ENCODE data around the gene POLR2E. TPM values are rescaled to one million over a fixed set of nuclear protein-coding genes. Genes with fewer than 3 reads are reported as not detected.

POLR2E gene
- total and polyA plus RNA-seq, 9 of the 15 experiments (the other 6 are each of a cell fraction or from before 2014, with no cell fraction given): 3.4 to 413 (median 244) TPM

- no peak for DNase-seq (ENCODE audit: extremely low read depth in 1 of 4, low spot score in 3 of 4)
- BruUV-seq (replicated peaks): no TSS peak
- H3K27ac ChIP-seq (ENCODE audit: extremely low read depth, low read depth, low read length): peak overlapping the region; percentile 62; the same call in 1 of the 3 replicates
- no peaks in the 10 kb centered on the region for H3K27me3 ChIP-seq (ENCODE audit: control insufficient read depth in 2 of 2, insufficient read depth in 2 of 2, low read length in 2 of 2)
- CTCF ChIA-PET (ENCODE audit: low intra/inter-chr PET ratio): interaction anchor here (0.7 to 3.8 kb wide), 4 partner anchors 80 to 126 kb away, joined by 3 to 21 read pairs (median 14); partner anchors contain the start of gene ATP5F1D
- in situ Hi-C loops (cut with MboI): no loop called here
- no peak for FAIRE-seq
- peaks cover 3% of the 10 kb centered on the region; the same call in 1 of the 3 replicates for H3K79me2 ChIP-seq (ENCODE audit: control insufficient read depth, insufficient read depth, low read length)
- H4K20me1 ChIP-seq (replicated peaks; ENCODE audit: control insufficient read depth, insufficient read depth, low read length): no peaks in the 10 kb centered on the region
- H3K36me3 ChIP-seq (ENCODE audit: control insufficient read depth, insufficient read depth, low read length): peaks cover 74% of the 10 kb centered on the region; the same call in 2 of the 3 replicates
- no peaks in the 10 kb centered on the region for H3K9me3 ChIP-seq (replicated peaks; ENCODE audit: control insufficient read depth, insufficient read depth, low read depth, low read length)
- H3K4me3 ChIP-seq: no peak overlapping the region
- POLR2A ChIA-PET: interaction anchor here (0.6 to 2.3 kb wide), 8 partner anchors 9 to 155 kb away, joined by 3 to 14 read pairs (median 4); partner anchors contain the start of genes ATP5F1D, CIRBP and GPX4
- H2AFZ ChIP-seq (ENCODE audit: low read depth, low read length): no peak overlapping the region
- H3K9ac ChIP-seq (ENCODE audit: insufficient read depth in 1 of 2, low read depth in 2 of 2, low read length in 2 of 2): peak overlapping the region in 1 of 2 experiments; percentile 33; a peak in 2 of 4 replicates
- WGBS (ENCODE audit: insufficient coverage, low coverage, missing lambda C conversion rate): 94% methylated on average over 12 of the region's 25 CpGs
- H3K9me1 ChIP-seq (ENCODE audit: control insufficient read depth, insufficient read depth, low read length): no peaks in the 10 kb centered on the region
- TF ChIP-seq POLR2G (IDR thresholded peaks at IDR 0.05; ENCODE audit: low read depth, low read length): peak; percentile 48; the same call in 1 of the 2 replicates
- TF ChIP-seq PHF8 (IDR thresholded peaks at IDR 0.05; ENCODE audit: borderline replicate concordance, low read length): no peak
- peak; percentile 47; the same call in 1 of the 2 replicates for TF ChIP-seq BCOR (IDR thresholded peaks at IDR 0.05)
- TF ChIP-seq BHLHE40 (IDR thresholded peaks at IDR 0.05; ENCODE audit: low read length): no peak
- TF ChIP-seq CHD4 (IDR thresholded peaks at IDR 0.05; ENCODE audit: insufficient read depth, insufficient replicate concordance, low read depth, low read length, poor library complexity, severe bottlenecking): peak; percentile 62
- no peak for TF ChIP-seq ZNF121 (CRISPR knock-in tag; conservative IDR thresholded peaks at IDR 0.05)
- no peak for TF ChIP-seq CREB5 (CRISPR knock-in tag; IDR thresholded peaks at IDR 0.05)
- TF ChIP-seq ZNF263 (CRISPR knock-in tag; IDR thresholded peaks at IDR 0.05; ENCODE audit: borderline replicate concordance): no peak
- TF ChIP-seq ZNF780A (CRISPR knock-in tag; IDR thresholded peaks at IDR 0.05): no peak
- intact Hi-C loops (cut with micrococcal nuclease): loop anchor here (2.0 to 5.0 kb wide), 2 partner anchors 78 to 127 kb away; partner anchors contain the start of gene ATP5F1D
- H3K4me2 ChIP-seq (ENCODE audit: insufficient read depth, low read length): no peak overlapping the region
- peaks cover 9 to 75% of the 10 kb centered on the region in 2 experiments for H3K4me1 ChIP-seq (replicated peaks in 1 of 2; ENCODE audit: control insufficient read depth in 2 of 2, insufficient read depth in 2 of 2, low read length in 2 of 2)
- ATAC-seq: no peak
Observed at GRCh38 chr19:1113986-1114483, 18.9 kb upstream of the POLR2E start.

Measured in K562 (cell line).